ENCODE results near the gene BACE2.

- TF ChIP-seq CTCF (IDR thresholded peaks at IDR 0.05): no peak
- peak in 1 of 2 donors; percentile 18 for TF ChIP-seq POLR2A (IDR thresholded peaks at IDR 0.05)
Observed at GRCh38 chr21:41170859-41171609, 3.1 kb downstream of the BACE2 start.
